ENCODE measurements around the gene JAKMIP3. TPM values are rescaled to one million over a fixed set of nuclear protein-coding genes. Genes with fewer than 3 reads are reported as not detected.

The JAKMIP3 gene
- total and polyA plus RNA-seq, 2 donors (not counting 1 experiment from before 2014, with no cell fraction given) = 0.17 to 0.21 TPM

GRCh38 chr10:132098539-132099388 lies 33.0 kb downstream of the JAKMIP3 start:
- ATAC-seq (ENCODE audit: low read depth) = no peak
- H3K27ac ChIP-seq (ENCODE audit: low read length in 2 of 2) = no peak overlapping the region
- H2AFZ ChIP-seq (ENCODE audit: insufficient read depth, low read depth, low read length, poor library complexity, severe bottlenecking) = no peak overlapping the region
- H3K79me2 ChIP-seq (ENCODE audit: control insufficient read depth, insufficient read depth, low read length) = no peaks in the 10 kb centered on the region
- Mint-ChIP-seq H3K4me3 (no peak overlapping the region), H3K4me1 (no peaks in the 10 kb centered on the region), H3K27me3 (peaks cover 22% of the 10 kb centered on the region), H3K27ac (no peak overlapping the region), H3K9me3 (ENCODE audit: insufficient read depth) (no peaks in the 10 kb centered on the region)
- 79% methylated on average over 21 of the region's 24 CpGs for WGBS (ENCODE audit: insufficient coverage)
- H3K27me3 ChIP-seq (replicated peaks in 1 of 4; ENCODE audit: control extremely low read depth in 1 of 4, control insufficient read depth in 3 of 4, insufficient read depth in 4 of 4, low read length in 3 of 4) = peaks cover 0 to 4% (median under 1%) of the 10 kb centered on the region in 4 experiments
- no peak overlapping the region for H3K9ac ChIP-seq (ENCODE audit: low read length)
- DNase-seq = no peak
- no peaks in the 10 kb centered on the region for H3K36me3 ChIP-seq (replicated peaks in 1 of 2; ENCODE audit: control extremely low read depth in 1 of 2, control insufficient read depth in 1 of 2, extremely low read depth in 1 of 2, insufficient read depth in 2 of 2, low read length in 1 of 2)
- H3K4me1 ChIP-seq (ENCODE audit: control insufficient read depth in 2 of 2, insufficient read depth in 2 of 2, low read length in 2 of 2) = no peaks in the 10 kb centered on the region
- H4K20me1 ChIP-seq (ENCODE audit: control insufficient read depth, insufficient read depth, low read length, poor library complexity, severe bottlenecking) = no peaks in the 10 kb centered on the region
- peaks cover 0 to 18% (median 0%) of the 10 kb centered on the region in 3 donors for H3K9me3 ChIP-seq (ENCODE audit: control extremely low read depth in 1 of 3, control insufficient read depth in 2 of 3, insufficient read depth in 1 of 3, low read length in 2 of 3)
- ChIA-PET CTCF (interaction anchor here (0.6 kb wide), 1 partner anchor 44 kb away, joined by 3 read pairs; no protein-coding TSS in a partner anchor), POLR2A (no interaction called here)
- no peak for TF ChIP-seq EZH2 (IDR thresholded peaks at IDR 0.05; ENCODE audit: borderline replicate concordance, insufficient read depth, low read depth, low read length, poor library complexity, severe bottlenecking)
- TF ChIP-seq CTCF (IDR thresholded peaks at IDR 0.05) = no peak
- H3K4me3 ChIP-seq (ENCODE audit: control extremely low read depth in 1 of 5, extremely low read depth in 1 of 5, insufficient read depth in 1 of 5, low read depth in 2 of 5, low read length in 4 of 5) = no peak overlapping the region
- H3K4me2 ChIP-seq (replicated peaks; ENCODE audit: low read depth, low read length, poor library complexity, severe bottlenecking) = no peak overlapping the region
- intact Hi-C loops (cut with micrococcal nuclease) = no loop called here
